ENCODE data around the gene LZTS2. TPM values are rescaled to one million over a fixed set of nuclear protein-coding genes. Genes with fewer than 3 reads are reported as not detected.

LZTS2 gene
- total RNA-seq, 4 donors from 2014 or later: 26.7 to 55.2 (median 41.4) TPM

DNA sequence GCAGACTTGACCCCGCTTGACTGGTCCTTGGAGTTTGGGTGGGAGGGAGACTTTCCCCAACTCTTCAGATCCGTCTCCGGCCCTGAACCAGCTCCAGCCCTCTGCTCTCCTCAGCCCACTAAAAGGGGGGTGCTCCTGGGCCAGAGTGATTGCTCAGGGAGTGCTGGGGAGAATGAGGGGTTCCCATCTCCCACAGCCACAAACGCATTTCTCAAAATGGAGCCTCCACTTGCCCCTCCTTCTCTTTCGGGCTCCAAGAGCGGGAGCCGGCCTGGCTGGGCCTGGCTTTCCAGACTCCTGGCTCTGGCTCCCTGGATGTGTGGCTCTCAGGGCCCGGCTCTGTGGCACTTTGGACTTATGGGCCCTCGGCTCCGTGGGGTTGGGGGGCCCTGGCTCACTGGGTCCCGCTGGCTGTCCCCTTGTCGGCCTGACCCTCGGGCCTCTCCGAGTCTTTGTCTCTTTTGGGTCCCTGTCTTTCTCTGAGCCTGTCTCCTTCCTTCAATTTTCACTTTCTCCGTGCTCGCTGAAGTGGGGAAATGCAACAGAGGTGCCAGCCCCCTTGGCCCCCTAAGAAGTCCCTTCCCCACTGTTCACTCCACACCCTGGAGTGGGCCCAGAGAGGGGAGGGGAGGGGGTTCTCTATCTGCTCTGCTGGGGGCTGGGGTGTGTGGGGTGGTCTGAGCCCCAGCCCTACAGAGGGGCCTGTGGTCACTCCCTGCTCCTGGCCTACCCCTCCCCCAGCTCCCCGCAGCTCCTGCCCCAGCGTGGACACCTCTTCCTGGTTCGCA, 713 bp downstream of the LZTS2 start:
- Histone ChIP-seq H3K4me1 (peaks cover 34 to 77% (median 36%) of the 10 kb centered on the region in 3 donors), H3K36me3 (peaks cover 10 to 31% (median 16%) of the 10 kb centered on the region in 3 donors), H3K27me3 (no peaks in the 10 kb centered on the region), H3K9me3 (no peaks in the 10 kb centered on the region), H3K27ac (peak overlapping the region; percentile 98 to 100 (median 100)), H3K4me3 (peak overlapping the region; percentile 82 to 97 (median 96))
- 7 to 22% methylated on average over 9 to 13 of the region's 19 CpGs for WGBS, 2 donors
- no peak for DNase-seq
- intact Hi-C loops (cut with DNase I): no loop called here
- no peak for TF ChIP-seq POLR2A (IDR thresholded peaks at IDR 0.05)
- TF ChIP-seq, protein P1, sequence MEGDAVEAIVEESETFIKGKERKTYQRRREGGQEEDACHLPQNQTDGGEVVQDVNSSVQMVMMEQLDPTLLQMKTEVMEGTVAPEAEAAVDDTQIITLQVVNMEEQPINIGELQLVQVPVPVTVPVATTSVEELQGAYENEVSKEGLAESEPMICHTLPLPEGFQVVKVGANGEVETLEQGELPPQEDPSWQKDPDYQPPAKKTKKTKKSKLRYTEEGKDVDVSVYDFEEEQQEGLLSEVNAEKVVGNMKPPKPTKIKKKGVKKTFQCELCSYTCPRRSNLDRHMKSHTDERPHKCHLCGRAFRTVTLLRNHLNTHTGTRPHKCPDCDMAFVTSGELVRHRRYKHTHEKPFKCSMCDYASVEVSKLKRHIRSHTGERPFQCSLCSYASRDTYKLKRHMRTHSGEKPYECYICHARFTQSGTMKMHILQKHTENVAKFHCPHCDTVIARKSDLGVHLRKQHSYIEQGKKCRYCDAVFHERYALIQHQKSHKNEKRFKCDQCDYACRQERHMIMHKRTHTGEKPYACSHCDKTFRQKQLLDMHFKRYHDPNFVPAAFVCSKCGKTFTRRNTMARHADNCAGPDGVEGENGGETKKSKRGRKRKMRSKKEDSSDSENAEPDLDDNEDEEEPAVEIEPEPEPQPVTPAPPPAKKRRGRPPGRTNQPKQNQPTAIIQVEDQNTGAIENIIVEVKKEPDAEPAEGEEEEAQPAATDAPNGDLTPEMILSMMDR (IDR thresholded peaks at IDR 0.05): no peak

DNA sequence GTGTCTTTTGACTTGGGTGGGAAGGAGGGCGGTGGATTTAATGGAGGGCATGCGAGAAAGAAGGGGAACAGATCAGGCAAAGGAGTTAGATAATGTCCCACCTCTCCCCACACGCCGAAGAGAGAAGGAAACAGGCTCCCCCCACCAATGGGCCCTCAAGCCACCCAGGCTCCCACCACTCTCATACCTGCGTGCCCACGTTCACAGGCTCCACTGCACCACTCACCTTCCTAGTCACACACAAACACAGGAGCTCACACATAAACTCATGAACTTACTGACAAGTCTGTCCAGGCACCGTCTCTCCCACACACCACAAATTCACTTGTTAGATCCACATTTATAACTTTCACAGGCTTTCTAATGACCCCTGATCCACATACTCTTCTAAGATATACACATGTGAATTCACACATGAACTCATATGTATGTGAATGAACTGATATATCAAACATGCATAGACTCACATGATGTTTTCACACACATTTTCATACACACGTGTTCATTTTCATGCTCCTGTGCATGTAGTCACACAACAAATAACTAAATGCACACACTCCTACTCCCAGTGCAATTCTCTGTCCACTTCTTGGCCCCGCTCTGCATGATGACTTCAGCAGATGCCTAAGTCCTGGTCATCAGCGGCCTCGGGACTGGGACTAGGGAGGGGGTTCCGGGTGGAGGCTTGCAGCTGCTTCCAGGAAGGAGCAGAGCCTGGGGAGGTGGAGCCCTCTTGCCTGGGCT, 1.5 kb downstream of the LZTS2 start:
- peaks cover 34 to 76% (median 36%) of the 10 kb centered on the region in 3 donors for H3K4me1 ChIP-seq

DNA sequence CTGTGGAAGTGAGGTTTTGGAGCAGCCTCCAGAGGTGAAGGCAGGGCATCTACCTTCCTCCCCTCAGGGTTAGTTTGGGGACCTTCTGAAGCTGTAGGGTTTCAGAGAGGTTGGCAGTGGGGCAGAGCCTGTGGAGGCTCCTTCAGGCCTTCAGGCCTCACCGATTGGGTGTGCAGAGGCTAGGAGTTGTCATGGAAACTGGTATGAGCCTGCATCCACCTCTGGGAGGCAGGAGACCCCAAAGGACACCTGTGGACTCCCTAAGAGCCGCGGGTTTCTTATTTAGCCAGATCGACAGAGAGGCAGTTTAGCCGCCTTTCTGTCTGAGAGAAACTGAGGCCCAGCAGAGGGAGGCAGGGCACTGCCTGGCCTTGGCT, 2.0 kb downstream of the LZTS2 start:
- peak overlapping the region; percentile 25 to 100 (median 99) for H3K27ac ChIP-seq
- no peak for DNase-seq
- H3K27me3 ChIP-seq: no peaks in the 10 kb centered on the region
- peaks cover 10 to 44% (median 30%) of the 10 kb centered on the region in 3 donors for H3K36me3 ChIP-seq
- TF ChIP-seq POLR2A (IDR thresholded peaks at IDR 0.05): no peak
- TF ChIP-seq, protein P1 (IDR thresholded peaks at IDR 0.05): no peak
- peak overlapping the region in 3 of 4 donors; percentile 14 to 97 (median 82) for H3K4me3 ChIP-seq
- H3K9me3 ChIP-seq: no peaks in the 10 kb centered on the region
- H3K4me1 ChIP-seq: peaks cover 30 to 72% (median 31%) of the 10 kb centered on the region in 3 donors
- intact Hi-C loops (cut with DNase I): no loop called here
- 52% methylated on average over 5 of the region's 5 CpGs; no CpG with 5 or more reads in 1 of the 2 donors for WGBS, 2 donors

More for the DNA sequence above, 1.5 kb downstream of the LZTS2 start:
- H3K4me3 ChIP-seq: peak overlapping the region; percentile 82 to 97 (median 96)
- peaks cover 10 to 38% (median 24%) of the 10 kb centered on the region in 3 donors for H3K36me3 ChIP-seq
- TF ChIP-seq, protein P1 (IDR thresholded peaks at IDR 0.05): no peak
- TF ChIP-seq POLR2A (IDR thresholded peaks at IDR 0.05): peak in 2 of 4 donors; percentile 55 to 67
- DNase-seq: no peak
- intact Hi-C loops (cut with DNase I): no loop called here
- H3K27me3 ChIP-seq: no peaks in the 10 kb centered on the region
- H3K27ac ChIP-seq: peak overlapping the region; percentile 98 to 100 (median 100)
- 25 to 27% methylated on average over 7 to 8 of the region's 12 CpGs for WGBS, 2 donors
- no peaks in the 10 kb centered on the region for H3K9me3 ChIP-seq

DNA sequence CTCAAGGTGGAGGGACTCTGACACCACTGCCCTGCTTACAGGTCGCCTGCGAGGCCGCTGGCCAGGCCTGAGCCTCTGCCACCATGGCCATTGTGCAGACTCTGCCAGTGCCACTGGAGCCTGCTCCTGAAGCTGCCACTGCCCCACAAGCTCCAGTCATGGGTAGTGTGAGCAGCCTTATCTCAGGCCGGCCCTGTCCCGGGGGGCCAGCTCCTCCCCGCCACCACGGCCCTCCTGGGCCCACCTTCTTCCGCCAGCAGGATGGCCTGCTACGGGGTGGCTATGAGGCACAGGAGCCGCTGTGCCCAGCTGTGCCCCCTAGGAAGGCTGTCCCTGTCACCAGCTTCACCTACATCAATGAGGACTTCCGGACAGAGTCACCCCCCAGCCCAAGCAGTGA, 2.8 kb downstream of the LZTS2 start:
- H3K27ac ChIP-seq: peak overlapping the region; percentile 25 to 100 (median 99)
- H3K27me3 ChIP-seq: no peaks in the 10 kb centered on the region
- no peak for DNase-seq
- intact Hi-C loops (cut with DNase I): no loop called here
- peaks cover 27 to 72% (median 29%) of the 10 kb centered on the region in 3 donors for H3K4me1 ChIP-seq
- no peak for TF ChIP-seq POLR2A (IDR thresholded peaks at IDR 0.05)
- TF ChIP-seq, protein P1 (IDR thresholded peaks at IDR 0.05): no peak
- peaks cover 10 to 52% (median 34%) of the 10 kb centered on the region in 3 donors for H3K36me3 ChIP-seq
- H3K4me3 ChIP-seq: no peak overlapping the region
- 91% methylated on average over 7 of the region's 11 CpGs; no CpG with 5 or more reads in 1 of the 2 donors for WGBS, 2 donors
- no peaks in the 10 kb centered on the region for H3K9me3 ChIP-seq
